H9 (cell line): Measurements from ENCODE around the gene CPNE7. TPM values are rescaled to one million over a fixed set of nuclear protein-coding genes. Genes with fewer than 3 reads are reported as not detected.

Source experiments
- DNase-seq: peaks from one replicate; pipeline ENCODE4 v3.0.0-alpha.2; 2017
- H2AFZ ChIP-seq: one replicate; pipeline ENCODE4 v1.6.1; 2013; ENCODE audit warnings: mild to moderate bottlenecking, low read length, control low read depth, moderate library complexity
- H2AK5ac ChIP-seq: 2 replicates; pipeline ENCODE4 v1.6.1; 2013; ENCODE audit warnings: low read length, control low read depth, mixed read lengths; ENCODE audit not compliant: insufficient read length
- H2BK120ac ChIP-seq: one replicate; pipeline ENCODE4 v1.6.1; 2013; ENCODE audit warnings: low read depth, mild to moderate bottlenecking, low read length, control low read depth, inconsistent platforms; ENCODE audit not compliant: poor library complexity, severe bottlenecking
- H2BK12ac ChIP-seq: 2 replicates; pipeline ENCODE4 v1.6.1; 2013; ENCODE audit warnings: low read length, control low read depth, mixed read lengths, low read depth; ENCODE audit not compliant: insufficient read length
- H2BK15ac ChIP-seq: 2 replicates; pipeline ENCODE4 v1.6.1; 2013; ENCODE audit warnings: low read depth, low read length, control low read depth
- H2BK20ac ChIP-seq: one replicate; pipeline ENCODE4 v1.6.1; 2013; ENCODE audit warnings: low read depth, mild to moderate bottlenecking, low read length, control low read depth, inconsistent platforms; ENCODE audit not compliant: poor library complexity, severe bottlenecking
- H2BK5ac ChIP-seq: 2 replicates; pipeline ENCODE4 v1.6.1; 2013; ENCODE audit warnings: low read length, control low read depth, mixed read lengths; ENCODE audit not compliant: insufficient read length
- H3K14ac ChIP-seq: 2 replicates; pipeline ENCODE4 v1.6.1; 2013; ENCODE audit warnings: low read length, control low read depth; ENCODE audit not compliant: insufficient read depth
- H3K18ac ChIP-seq: 2 replicates; pipeline ENCODE4 v1.6.1; 2013; ENCODE audit warnings: low read depth, mild to moderate bottlenecking, mixed read lengths, low read length, control low read depth; ENCODE audit not compliant: insufficient read length
- H3K23ac ChIP-seq: 2 replicates; pipeline ENCODE4 v1.6.1; 2013; ENCODE audit warnings: low read length, control low read depth, mixed read lengths, low read depth; ENCODE audit not compliant: insufficient read length
- H3K23me2 ChIP-seq: 2 replicates; pipeline ENCODE4 v1.6.1; 2013; ENCODE audit warnings: low read depth, mild to moderate bottlenecking, mixed read lengths, low read length, control low read depth; ENCODE audit not compliant: insufficient read length, poor library complexity, severe bottlenecking
- H3K27ac ChIP-seq: 2 replicates; pipeline ENCODE4 v1.5.1; 2013; ENCODE audit warnings: low read length, control low read depth, mixed read lengths, low read depth; ENCODE audit not compliant: insufficient read length
- H3K27me3 ChIP-seq: 2 replicates; pipeline ENCODE4 v1.6.1; 2013; ENCODE audit warnings: low read length, control low read depth, inconsistent platforms; ENCODE audit not compliant: insufficient read depth
- H3K4ac ChIP-seq: 2 replicates; pipeline ENCODE4 v1.6.1; 2013; ENCODE audit warnings: low read depth, mild to moderate bottlenecking, control low read depth, inconsistent platforms, low read length, moderate library complexity
- H3K4me1 ChIP-seq: 2 replicates; pipeline ENCODE4 v1.6.1; 2013; ENCODE audit warnings: low read length, control low read depth, inconsistent platforms; ENCODE audit not compliant: insufficient read depth
- H3K4me2 ChIP-seq: 2 replicates; pipeline ENCODE4 v1.6.1; 2013; ENCODE audit warnings: low read length, control low read depth, mixed read lengths; ENCODE audit not compliant: insufficient read length, insufficient read depth
- H3K56ac ChIP-seq: 2 replicates; pipeline ENCODE4 v1.6.1; 2013; ENCODE audit warnings: low read depth, mild to moderate bottlenecking, mixed read lengths, low read length, control low read depth; ENCODE audit not compliant: insufficient read length
- H3K79me1 ChIP-seq: 2 replicates; pipeline ENCODE4 v1.6.1; 2013; ENCODE audit warnings: low read depth, mild to moderate bottlenecking, moderate library complexity, low read length, control low read depth, inconsistent platforms; ENCODE audit not compliant: insufficient read depth, poor library complexity, severe bottlenecking
- H3K79me2 ChIP-seq: 2 replicates; pipeline ENCODE4 v1.6.1; 2013; ENCODE audit warnings: low read length, control low read depth, inconsistent platforms; ENCODE audit not compliant: insufficient read depth
- H3K9ac ChIP-seq: 2 replicates; pipeline ENCODE4 v1.6.1; 2013; ENCODE audit warnings: low read length, control low read depth, mixed read lengths; ENCODE audit not compliant: insufficient read length; ENCODE audit errors: extremely low read depth
- H3K9me3 ChIP-seq: one replicate; pipeline ENCODE4 v1.6.1; 2013; ENCODE audit warnings: low read depth, low read length, inconsistent platforms; ENCODE audit not compliant: control insufficient read depth
- H3T11ph ChIP-seq: one replicate; pipeline ENCODE4 v1.6.1; 2013; ENCODE audit warnings: mild to moderate bottlenecking, low read length, control low read depth, inconsistent platforms
- H4K20me1 ChIP-seq: one replicate; pipeline ENCODE4 v1.6.1; 2013; ENCODE audit not compliant: control insufficient read depth, insufficient read length, insufficient read depth
- H4K5ac ChIP-seq: 2 replicates; pipeline ENCODE4 v1.6.1; 2013; ENCODE audit warnings: low read depth, mild to moderate bottlenecking, mixed read lengths, low read length, control low read depth; ENCODE audit not compliant: insufficient read length
- H4K8ac ChIP-seq: replicated peaks from 2 replicates; pipeline ENCODE4 v1.6.1; 2013; ENCODE audit warnings: low read length, control low read depth, mixed read lengths, low read depth; ENCODE audit not compliant: insufficient read length
- H4K91ac ChIP-seq: 2 replicates; pipeline ENCODE4 v1.6.1; 2013; ENCODE audit warnings: low read depth, mild to moderate bottlenecking, moderate library complexity, mixed read lengths, low read length, control low read depth; ENCODE audit not compliant: insufficient read length
- H3K27ac Mint-ChIP-seq, 3 experiments: 2 replicates in 2 of 3; 3 replicates in 1 of 3; pipeline ENCODE4 v1.8.0; 2020 to 2021; ENCODE audit warnings: mixed read lengths in 3 of 3, mild to moderate bottlenecking in 1 of 3, moderate library complexity in 1 of 3
- H3K27me3 Mint-ChIP-seq: 2 replicates; pipeline ENCODE4 v1.8.0; 2021; ENCODE audit warnings: low read depth, mild to moderate bottlenecking, moderate library complexity, mixed read lengths
- H3K36me3 Mint-ChIP-seq, 3 experiments: 2 replicates in 2 of 3; 3 replicates in 1 of 3; pipeline ENCODE4 v1.8.0; 2020 to 2021; ENCODE audit warnings: low read depth in 3 of 3, mixed read lengths in 3 of 3; ENCODE audit not compliant: insufficient read depth in 1 of 3
- H3K4me1 Mint-ChIP-seq, 2 experiments: 2 replicates each; pipeline ENCODE4 v1.8.0; 2020; ENCODE audit warnings: mixed read lengths in 2 of 2
- H3K4me3 Mint-ChIP-seq, 2 experiments: 2 replicates in 1 of 2; 3 replicates in 1 of 2; pipeline ENCODE4 v1.8.0; 2020 to 2021; ENCODE audit warnings: mild to moderate bottlenecking in 2 of 2, mixed read lengths in 2 of 2, moderate library complexity in 1 of 2
- H3K9me3 Mint-ChIP-seq, 2 experiments: 2 replicates in 1 of 2; 3 replicates in 1 of 2; pipeline ENCODE4 v1.8.0; 2020; ENCODE audit warnings: mild to moderate bottlenecking in 2 of 2, mixed read lengths in 2 of 2, moderate library complexity in 1 of 2
- WGBS: extraction: QIAGEN DNeasy Blood & Tissue Kit; methylation state at CpG from one replicate; pipeline ENCODE4 v1.1.7; 2013; ENCODE audit warnings: missing lambda C conversion rate, low lambda C conversion rate, mixed read lengths; ENCODE audit not compliant: insufficient read length; ENCODE audit errors: extremely low coverage; 5-methylcytosine and 5-hydroxymethylcytosine counted together
- total RNA-seq: library from RNA; stranded (reverse); gene quantifications from 2 replicates; pipeline ENCODE4 v1.2.1, GENCODE V29; 2021
- TF ChIP-seq, protein P1 (sequence below): fragments of 200-600 bp; sonication (generic); conservative IDR thresholded peaks from 3 replicates; pipeline ENCODE4 v1.8.0; 2021; ENCODE audit warnings: antibody characterized with exemption, mild to moderate bottlenecking

The CPNE7 gene
- total RNA-seq, 1 experiment from 2014 or later: 23.4 TPM

DNA sequence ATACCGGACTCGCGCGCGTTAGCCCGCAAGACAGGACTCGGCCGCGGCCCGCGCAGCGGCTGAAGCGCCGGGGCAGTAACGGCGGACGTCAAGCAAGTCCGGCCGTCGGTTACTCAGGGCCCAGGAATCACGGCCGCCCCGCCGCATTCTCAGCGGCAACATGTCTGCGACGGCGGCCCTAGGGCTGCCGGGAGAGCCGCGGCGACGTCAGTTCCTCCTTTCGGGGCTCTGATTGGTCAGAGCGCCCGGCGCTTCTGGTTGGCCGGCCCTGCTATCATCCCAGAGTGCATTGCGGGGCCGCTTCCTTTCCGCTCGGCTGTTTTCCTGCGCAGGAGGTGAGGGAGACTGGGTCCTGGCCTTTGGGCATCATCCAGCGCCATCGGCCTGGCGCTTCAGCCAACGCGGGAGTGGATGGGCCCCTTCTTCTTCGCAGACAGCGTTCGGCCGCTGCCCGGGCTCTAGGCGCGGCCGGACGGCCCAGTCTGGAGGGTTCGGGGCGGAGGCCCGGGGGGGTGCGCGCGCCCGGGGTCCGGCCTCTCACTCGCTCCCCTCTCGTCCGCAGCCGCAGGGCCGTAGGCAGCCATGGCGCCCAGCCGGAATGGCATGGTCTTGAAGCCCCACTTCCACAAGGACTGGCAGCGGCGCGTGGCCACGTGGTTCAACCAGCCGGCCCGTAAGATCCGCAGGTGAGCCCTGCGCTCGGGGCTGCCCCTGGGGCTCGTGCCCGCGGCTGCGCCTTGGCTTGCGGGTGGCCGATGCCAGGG lies 15.0 kb upstream of the CPNE7 start, which contains the start of gene RPL13:
TSS of gene RPL13 (plus strand) at position 305 of the 764 bp plus-strand sequence. CDS start at position 583, 278 bp downstream.
- no peaks in the 10 kb centered on the region; the same call in none of the 2 replicates for H3K27me3 Mint-ChIP-seq
- Histone ChIP-seq H2BK15ac (no peak within 1 kb of the TSS), H4K5ac (no peak within 1 kb of the TSS), H4K8ac (no peak within 1 kb of the TSS), H2BK20ac (no peak within 1 kb of the TSS), H2BK120ac (no peak within 1 kb of the TSS), H3K4ac (peak within 1 kb of the TSS; percentile 89), H3K18ac (peak within 1 kb of the TSS; percentile 92), H2AK5ac (no peak within 1 kb of the TSS), H3K27ac (peak within 1 kb of the TSS; percentile 49), H2BK12ac (no peak within 1 kb of the TSS), H3K23ac (no peak within 1 kb of the TSS), H3K56ac (no peak within 1 kb of the TSS), H3T11ph (no peak within 1 kb of the TSS), H3K14ac (peak within 1 kb of the TSS; percentile 96), H4K91ac (peak within 1 kb of the TSS; percentile 97), H3K4me2 (peak within 1 kb of the TSS; percentile 97), H2AFZ (no peak within 1 kb of the TSS), H4K20me1 (peaks cover 4% of the 10 kb centered on the region), H3K79me2 (peaks cover 10% of the 10 kb centered on the region; the same call in 1 of the 2 replicates), H3K9me3 (no peaks in the 10 kb centered on the region), H3K79me1 (peaks cover 6% of the 10 kb centered on the region), H3K4me1 (no peaks in the 10 kb centered on the region; the same call in 1 of the 2 replicates), H3K27me3 (no peaks in the 10 kb centered on the region), H3K9ac (peak within 1 kb of the TSS; percentile 95), H2BK5ac (peak within 1 kb of the TSS; percentile 48), H3K23me2 (peaks cover 13% of the 10 kb centered on the region)
- H3K27ac Mint-ChIP-seq: peak within 1 kb of the TSS; percentile 95 to 99 (median 98)
- TF ChIP-seq, protein P1, sequence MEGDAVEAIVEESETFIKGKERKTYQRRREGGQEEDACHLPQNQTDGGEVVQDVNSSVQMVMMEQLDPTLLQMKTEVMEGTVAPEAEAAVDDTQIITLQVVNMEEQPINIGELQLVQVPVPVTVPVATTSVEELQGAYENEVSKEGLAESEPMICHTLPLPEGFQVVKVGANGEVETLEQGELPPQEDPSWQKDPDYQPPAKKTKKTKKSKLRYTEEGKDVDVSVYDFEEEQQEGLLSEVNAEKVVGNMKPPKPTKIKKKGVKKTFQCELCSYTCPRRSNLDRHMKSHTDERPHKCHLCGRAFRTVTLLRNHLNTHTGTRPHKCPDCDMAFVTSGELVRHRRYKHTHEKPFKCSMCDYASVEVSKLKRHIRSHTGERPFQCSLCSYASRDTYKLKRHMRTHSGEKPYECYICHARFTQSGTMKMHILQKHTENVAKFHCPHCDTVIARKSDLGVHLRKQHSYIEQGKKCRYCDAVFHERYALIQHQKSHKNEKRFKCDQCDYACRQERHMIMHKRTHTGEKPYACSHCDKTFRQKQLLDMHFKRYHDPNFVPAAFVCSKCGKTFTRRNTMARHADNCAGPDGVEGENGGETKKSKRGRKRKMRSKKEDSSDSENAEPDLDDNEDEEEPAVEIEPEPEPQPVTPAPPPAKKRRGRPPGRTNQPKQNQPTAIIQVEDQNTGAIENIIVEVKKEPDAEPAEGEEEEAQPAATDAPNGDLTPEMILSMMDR: no peak; the same call in 2 of the 3 replicates
- H3K9me3 Mint-ChIP-seq: no peaks in the 10 kb centered on the region; a peak in 1 of 5 replicates
- peak within 1 kb of the TSS; percentile 96 for H3K4me3 Mint-ChIP-seq
- peaks cover 39 to 43% of the 10 kb centered on the region in 2 experiments for H3K4me1 Mint-ChIP-seq
- peaks cover 26 to 62% (median 53%) of the 10 kb centered on the region in 3 experiments for H3K36me3 Mint-ChIP-seq
- peak; percentile 94 for DNase-seq
- no CpG with 5 or more reads among the region's 87 CpGs for WGBS
